HEK293 (cell line): ENCODE data around the gene NSMCE3.

Experiments
- CTCF ChIP-seq: fragments of 450-650 bp; formaldehyde crosslinking; IDR thresholded peaks from 2 replicates; pipeline ENCODE4 v1.5.1; 2016; ENCODE audit warnings: missing biosample characterization, missing genetic modification characterization
- ZNF24 ChIP-seq: fragments of 450-650 bp; formaldehyde crosslinking; IDR thresholded peaks from 2 replicates; pipeline ENCODE4 v1.5.1; 2016; ENCODE audit warnings: missing biosample characterization, missing genetic modification characterization
- ZNF837 ChIP-seq: fragments of 450-650 bp; formaldehyde crosslinking; IDR thresholded peaks from 2 replicates; pipeline ENCODE4 v1.5.1; 2016; ENCODE audit warnings: missing biosample characterization, missing genetic modification characterization

DNA sequence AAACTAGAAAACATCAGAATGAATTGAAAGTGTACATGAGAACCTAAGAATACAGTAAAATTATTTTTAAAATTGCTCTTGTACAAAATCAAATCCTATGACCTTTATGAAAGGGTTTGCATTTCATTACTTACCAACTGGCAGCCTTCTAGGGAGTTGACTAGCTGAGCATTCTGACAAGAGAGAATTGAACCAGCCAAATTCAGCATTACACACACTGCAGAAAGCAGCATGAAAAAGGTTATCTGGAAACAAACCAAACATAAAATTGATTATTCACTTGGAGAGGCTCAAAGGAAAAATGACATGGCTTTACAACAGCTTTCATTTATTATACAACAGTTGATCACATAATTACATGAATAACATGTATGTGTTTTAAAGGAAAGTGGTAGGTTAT, 17.4 kb downstream of the NSMCE3 start:
- TF ChIP-seq ZNF837 (tag by site-specific recombination) (no peak), ZNF24 (tag by site-specific recombination) (no peak), CTCF (tag by site-specific recombination) (no peak)
